DMS153 treated with DMSO at 0.1 percent for 48 hours (cell line): Measurements from ENCODE around the gene GBGT1.

Source experiments
- DNase-seq: peaks from one replicate; lab custom pipeline; 2025; ENCODE audit not compliant: unreplicated experiment; lab: John Stamatoyannopoulos, UW

Gene GBGT1

GRCh38 chr9:133129001-133129795 is 34.5 kb downstream of the GBGT1 start:
- no peak for DNase-seq

GRCh38 chr9:133128152-133128551 is 35.6 kb downstream of the GBGT1 start:
- DNase-seq, result no peak

GRCh38 chr9:133127340-133127981 is 36.3 kb downstream of the GBGT1 start:
- no peak for DNase-seq

GRCh38 chr9:133126697-133127339 is 36.9 kb downstream of the GBGT1 start:
- DNase-seq, result no peak

- DNase-seq, result no peak
Observed at GRCh38 chr9:133125941-133126696, 37.6 kb downstream of the GBGT1 start.

GRCh38 chr9:133124907-133125275 is 38.8 kb downstream of the GBGT1 start:
- DNase-seq, result no peak

- no peak for DNase-seq
Observed at GRCh38 chr9:133124123-133124906, 39.4 kb downstream of the GBGT1 start.

GRCh38 chr9:133122935-133123611 is 40.6 kb downstream of the GBGT1 start:
- DNase-seq, result no peak

- no peak for DNase-seq
Observed at GRCh38 chr9:133122605-133122934, 41.1 kb downstream of the GBGT1 start.

GRCh38 chr9:133121915-133122550 is 41.7 kb downstream of the GBGT1 start:
- DNase-seq, result no peak

GRCh38 chr9:133121198-133121914 is 42.4 kb downstream of the GBGT1 start, which contains the start of gene RALGDS:
RALGDS (minus strand) TSS chr9:133121240; CDS start chr9:133121154, 86 bp downstream.
- DNase-seq, result peak; percentile 70

- no peak for DNase-seq
Observed at GRCh38 chr9:133120501-133121197, 43.1 kb downstream of the GBGT1 start.

GRCh38 chr9:133119846-133120500 is 43.7 kb downstream of the GBGT1 start:
- DNase-seq, result no peak

GRCh38 chr9:133119103-133119845 is 44.4 kb downstream of the GBGT1 start:
- DNase-seq, result no peak

GRCh38 chr9:133118568-133118967 is 45.1 kb downstream of the GBGT1 start:
- DNase-seq, result no peak

- DNase-seq, result no peak
Observed at GRCh38 chr9:133118179-133118520, 45.6 kb downstream of the GBGT1 start.
